Metanephros (tissue), 1 donor: ENCODE measurements around the gene TLCD2. TPM values are rescaled to one million over a fixed set of nuclear protein-coding genes. Genes with fewer than 3 reads are reported as not detected.

Experiments used
- total RNA-seq: library from RNA; depleted of rRNA; stranded (reverse); fragments of >200 nt; gene quantifications from one replicate; pipeline ENCODE4 v1.2.3, GENCODE V29; 2014

The TLCD2 gene
- 3.9 TPM for total RNA-seq

GRCh38 chr17:1709971-1710806 lies at the start of gene TLCD2:
TLCD2 (minus strand) TSS chr17:1710377; CDS start chr17:1710242, 135 bp downstream.

GRCh38 chr17:1742371-1743087 lies 32.4 kb upstream of the TLCD2 start, which contains the start of gene SERPINF2:
SERPINF2 (plus strand) TSS chr17:1742871; CDS start chr17:1744996, 2,125 bp downstream.

DNA sequence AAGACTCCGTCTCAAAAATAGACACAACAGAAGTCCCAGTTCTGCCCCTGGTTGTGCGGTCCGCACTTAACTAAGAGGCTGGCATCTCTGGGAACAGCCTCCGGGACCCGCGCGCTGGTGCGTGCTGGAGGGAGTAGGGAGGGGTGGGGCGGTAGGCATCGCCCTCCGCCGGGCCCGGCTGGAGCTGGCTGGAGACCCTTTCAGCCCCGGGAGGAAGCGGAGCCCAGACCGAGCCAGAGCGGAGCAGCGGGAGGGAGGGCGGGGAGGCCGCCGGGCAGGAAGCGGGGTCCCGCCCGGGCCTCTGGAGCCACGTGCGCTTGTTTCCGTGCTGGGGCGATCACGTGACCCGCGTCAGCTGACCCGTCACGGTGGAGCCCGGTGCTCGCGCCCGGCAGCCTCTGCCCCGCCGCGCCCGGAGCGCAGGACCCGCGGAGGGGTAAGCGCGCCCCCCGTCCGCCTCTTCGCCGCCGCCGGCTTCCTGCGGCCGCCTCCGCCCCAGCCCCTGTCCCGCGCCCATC lies 14.2 kb upstream of the TLCD2 start, which contains the start of gene WDR81:
TSS of gene WDR81 (plus strand) at position 354 of the 518 bp plus-strand sequence. CDS start 256 bp downstream, outside the sequence.

GRCh38 chr17:1684378-1685189 lies 25.6 kb downstream of the TLCD2 start, which contains the start of gene PRPF8:
PRPF8 (minus strand) TSS chr17:1684867; CDS start chr17:1684571, 296 bp downstream.

Other genes starting within 250 kb of the TLCD2 start
- gene MYO1C, start 217.7 kb downstream of the TLCD2 start, total RNA-seq, result 90.9 TPM
- gene INPP5K, start 193.8 kb downstream of the TLCD2 start, total RNA-seq, result 61.9 TPM
- gene PITPNA, start 147.6 kb downstream of the TLCD2 start, total RNA-seq, result 23.9 TPM
- 42.3 TPM for gene SLC43A2, start 81.5 kb downstream of the TLCD2 start, total RNA-seq
- gene SCARF1, start 64.6 kb downstream of the TLCD2 start, total RNA-seq, result 19.0 TPM
- 14.5 TPM for gene RILP, start 60.5 kb downstream of the TLCD2 start, total RNA-seq
- 201 TPM for gene PRPF8, start 25.5 kb downstream of the TLCD2 start, total RNA-seq
- 26.2 TPM for gene WDR81, start 14.3 kb upstream of the TLCD2 start, total RNA-seq
- gene SERPINF2, start 32.5 kb upstream of the TLCD2 start, total RNA-seq, result 49.7 TPM
- 152 TPM for gene SERPINF1, start 51.7 kb upstream of the TLCD2 start, total RNA-seq
- gene SMYD4, start 119.5 kb upstream of the TLCD2 start, total RNA-seq, result 14.6 TPM
- 36.1 TPM for gene RPA1, start 119.6 kb upstream of the TLCD2 start, total RNA-seq